Uterus (tissue), 4 donors: ENCODE data around the gene NAMPT. TPM values are rescaled to one million over a fixed set of nuclear protein-coding genes. Genes with fewer than 3 reads are reported as not detected.

ENCODE experiments used
- DNase-seq, 2 donors: peaks; one replicate each; pipeline ENCODE4 v3.0.0-alpha.2; 2019 to 2020
- H3K27ac ChIP-seq, 2 donors: fragments of 200-600 bp; sonication (generic); 1 replicate in 1 of 2; 2 replicates in 1 of 2; pipeline ENCODE4 v1.5.1; 2016 to 2018
- H3K27me3 ChIP-seq, 2 donors: fragments of 200-600 bp; sonication (generic); one replicate each; pipeline ENCODE4 v1.5.1; 2018 to 2019; ENCODE audit warnings: control low read depth in 1 of 2
- H3K36me3 ChIP-seq, 2 donors: fragments of 200-600 bp; sonication (generic); one replicate each; pipeline ENCODE4 v1.5.1; 2019; ENCODE audit warnings: control low read depth in 1 of 2
- H3K4me1 ChIP-seq, 2 donors: fragments of 200-600 bp; sonication (generic); one replicate each; pipeline ENCODE4 v1.5.1; 2018 to 2019; ENCODE audit warnings: control low read depth in 1 of 2
- H3K4me3 ChIP-seq, 2 donors: fragments of 200-600 bp; sonication (generic); 1 replicate in 1 of 2; 2 replicates in 1 of 2; pipeline ENCODE4 v1.5.1; 2018 to 2019; ENCODE audit warnings: mild to moderate bottlenecking in 1 of 2
- H3K9me3 ChIP-seq, 2 donors: fragments of 200-600 bp; sonication (generic); one replicate each; pipeline ENCODE4 v1.5.1; 2019; ENCODE audit warnings: control low read depth in 1 of 2
- POLR2A ChIP-seq, 2 donors: fragments of 450-650 bp; IDR thresholded peaks; one replicate each; pipeline ENCODE4 v1.6.1; 2016; ENCODE audit warnings: antibody characterized with exemption in 2 of 2, mild to moderate bottlenecking in 1 of 2, moderate library complexity in 1 of 2
- intact Hi-C: fragments of 100-400 bp; cut with DNase I; formaldehyde crosslinking; loops from one replicate; pipeline ENCODE4 v1.15.1; 2023; ENCODE audit warnings: low total_unique reads
- total RNA-seq, 4 donors: library from RNA; depleted of rRNA in 3 of 4; stranded (reverse); fragments of >200 nt in 3 of 4; gene quantifications; one replicate each; pipeline versions ENCODE4 v1.1.0 to v1.2.4, GENCODE V29; 2014 to 2023
- TF ChIP-seq, protein P1 (sequence below), 4 experiments: fragments of 200-600 bp in 2 of 4; fragments of 450-650 bp in 2 of 4; sonication (generic) in 2 of 4; IDR thresholded peaks; one replicate each; pipeline ENCODE4 v1.5.1; 2016 to 2019; ENCODE audit warnings: antibody characterized with exemption in 4 of 4, mild to moderate bottlenecking in 2 of 4, moderate library complexity in 1 of 4
- donor health status: DM: yes; HTN: yes; CAD: no.

NAMPT gene
- total RNA-seq, 4 donors from 2014 or later, result 30.7 to 223 (median 84.1) TPM

DNA sequence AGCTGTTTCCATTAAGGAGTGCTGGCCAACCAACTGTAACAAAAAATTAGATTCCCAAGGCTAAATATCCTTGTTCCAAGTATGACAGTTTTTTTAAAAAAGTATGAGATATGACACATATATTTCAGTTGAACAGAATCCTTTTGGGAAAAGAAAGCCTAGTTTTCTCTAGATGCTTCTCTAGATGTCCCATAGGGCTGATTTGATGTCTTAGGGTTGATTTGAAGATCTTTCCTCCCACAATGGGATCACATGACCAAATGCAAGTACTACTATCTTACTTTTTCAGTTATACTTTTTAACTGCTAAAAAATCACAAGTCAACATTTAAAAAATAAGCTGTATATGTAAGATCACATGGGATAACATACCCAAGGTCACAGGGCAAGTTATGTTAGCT, 3.7 kb downstream of the NAMPT start:
- H3K4me3 ChIP-seq, result no peak overlapping the region
- H3K4me1 ChIP-seq, result no peaks in the 10 kb centered on the region
- no peaks in the 10 kb centered on the region for H3K9me3 ChIP-seq
- no peak for DNase-seq
- no peak overlapping the region for H3K27ac ChIP-seq
- H3K27me3 ChIP-seq, result no peaks in the 10 kb centered on the region
- intact Hi-C loops, result no loop called here
- TF ChIP-seq POLR2A (IDR thresholded peaks at IDR 0.05), result no peak
- TF ChIP-seq, protein P1, sequence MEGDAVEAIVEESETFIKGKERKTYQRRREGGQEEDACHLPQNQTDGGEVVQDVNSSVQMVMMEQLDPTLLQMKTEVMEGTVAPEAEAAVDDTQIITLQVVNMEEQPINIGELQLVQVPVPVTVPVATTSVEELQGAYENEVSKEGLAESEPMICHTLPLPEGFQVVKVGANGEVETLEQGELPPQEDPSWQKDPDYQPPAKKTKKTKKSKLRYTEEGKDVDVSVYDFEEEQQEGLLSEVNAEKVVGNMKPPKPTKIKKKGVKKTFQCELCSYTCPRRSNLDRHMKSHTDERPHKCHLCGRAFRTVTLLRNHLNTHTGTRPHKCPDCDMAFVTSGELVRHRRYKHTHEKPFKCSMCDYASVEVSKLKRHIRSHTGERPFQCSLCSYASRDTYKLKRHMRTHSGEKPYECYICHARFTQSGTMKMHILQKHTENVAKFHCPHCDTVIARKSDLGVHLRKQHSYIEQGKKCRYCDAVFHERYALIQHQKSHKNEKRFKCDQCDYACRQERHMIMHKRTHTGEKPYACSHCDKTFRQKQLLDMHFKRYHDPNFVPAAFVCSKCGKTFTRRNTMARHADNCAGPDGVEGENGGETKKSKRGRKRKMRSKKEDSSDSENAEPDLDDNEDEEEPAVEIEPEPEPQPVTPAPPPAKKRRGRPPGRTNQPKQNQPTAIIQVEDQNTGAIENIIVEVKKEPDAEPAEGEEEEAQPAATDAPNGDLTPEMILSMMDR (IDR thresholded peaks at IDR 0.05), result no peak
- no peaks in the 10 kb centered on the region for H3K36me3 ChIP-seq

DNA sequence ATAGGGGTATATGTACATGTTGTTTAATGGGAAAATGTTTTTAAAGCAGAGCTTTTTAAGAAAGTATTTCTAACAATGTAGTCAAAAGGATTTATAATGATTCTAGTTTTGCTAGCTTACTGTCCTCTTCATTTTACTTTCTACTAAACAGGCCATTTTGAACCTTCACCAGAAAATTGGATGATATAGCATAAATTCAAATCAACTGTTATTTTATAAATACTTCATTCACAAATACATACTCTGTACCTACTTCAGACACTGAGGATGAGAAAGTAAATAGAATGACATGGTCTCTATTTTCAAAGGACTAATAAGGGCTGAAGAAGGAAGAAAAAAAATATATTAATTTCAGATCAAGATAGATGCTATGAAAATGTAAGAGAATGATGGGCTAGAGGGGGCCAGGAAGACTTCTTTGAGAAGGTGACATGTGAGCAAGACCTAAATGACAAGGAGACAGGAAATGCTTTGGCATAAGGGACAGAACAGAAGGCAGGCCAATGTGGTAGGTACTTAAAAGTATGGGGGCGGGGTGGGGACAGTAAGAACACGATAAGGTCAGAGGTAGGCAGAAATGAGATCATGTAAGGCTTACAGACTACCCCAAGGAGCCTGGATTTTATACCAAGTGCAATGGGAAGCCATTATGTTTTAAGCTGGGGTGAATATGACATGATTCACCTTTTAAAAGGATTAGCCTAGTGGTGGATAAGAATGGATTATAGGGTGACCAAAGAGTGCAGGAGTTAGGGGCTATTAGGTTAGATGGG, 5.2 kb downstream of the NAMPT start:
- no peaks in the 10 kb centered on the region for H3K36me3 ChIP-seq
- no peaks in the 10 kb centered on the region for H3K9me3 ChIP-seq
- H3K27me3 ChIP-seq, result no peaks in the 10 kb centered on the region
- H3K4me3 ChIP-seq, result no peak overlapping the region
- no peak for DNase-seq
- TF ChIP-seq POLR2A (IDR thresholded peaks at IDR 0.05), result no peak
- TF ChIP-seq, protein P1 (IDR thresholded peaks at IDR 0.05), result no peak
- no peaks in the 10 kb centered on the region for H3K4me1 ChIP-seq
- no peak overlapping the region for H3K27ac ChIP-seq
- intact Hi-C loops, result no loop called here

DNA sequence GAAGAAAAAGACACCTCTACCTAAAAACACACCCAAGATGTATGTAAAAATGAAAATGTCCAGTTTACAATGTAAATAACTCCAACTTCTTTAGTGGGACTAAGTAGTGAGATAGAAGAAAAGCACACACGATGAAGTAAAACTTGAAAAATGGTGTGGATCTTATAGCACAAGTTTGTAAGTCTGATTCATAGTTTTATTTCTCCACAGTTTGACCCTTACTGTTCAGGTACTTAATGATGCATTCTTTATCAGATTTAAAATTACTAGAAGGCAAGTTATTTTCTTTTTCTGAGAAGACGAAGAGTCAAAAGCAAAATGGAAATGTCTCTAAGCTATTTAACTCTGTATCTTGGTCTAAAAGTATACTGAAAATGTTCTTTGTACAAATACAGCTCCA, 6.1 kb downstream of the NAMPT start:
- H3K9me3 ChIP-seq, result no peaks in the 10 kb centered on the region
- H3K4me1 ChIP-seq, result no peaks in the 10 kb centered on the region
- DNase-seq, result no peak
- intact Hi-C loops, result no loop called here
- no peak overlapping the region for H3K4me3 ChIP-seq
- no peaks in the 10 kb centered on the region for H3K36me3 ChIP-seq
- TF ChIP-seq POLR2A (IDR thresholded peaks at IDR 0.05), result no peak
- TF ChIP-seq, protein P1 (IDR thresholded peaks at IDR 0.05), result no peak
- no peaks in the 10 kb centered on the region for H3K27me3 ChIP-seq
- no peak overlapping the region for H3K27ac ChIP-seq

DNA sequence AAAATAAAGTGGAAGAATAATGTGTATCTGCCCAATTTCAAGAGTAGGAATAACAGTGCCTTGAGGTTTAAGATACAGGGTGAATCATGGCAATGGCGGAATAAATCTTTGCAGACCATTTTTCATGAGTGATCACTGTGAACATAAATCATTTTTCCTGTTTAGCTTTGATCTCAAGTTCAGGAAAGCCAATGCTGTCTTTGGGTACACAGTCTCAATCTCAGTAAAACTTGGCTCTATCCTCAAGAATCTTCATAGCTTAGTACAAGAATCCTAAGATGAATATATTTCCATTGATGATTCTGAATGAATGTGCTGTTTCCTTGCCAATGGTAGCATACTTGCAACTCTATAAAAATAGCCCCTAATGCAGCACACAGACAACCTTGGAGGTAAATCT, 6.8 kb downstream of the NAMPT start:
- no peak overlapping the region for H3K4me3 ChIP-seq
- intact Hi-C loops, result no loop called here
- no peak overlapping the region for H3K27ac ChIP-seq
- no peaks in the 10 kb centered on the region for H3K36me3 ChIP-seq
- no peaks in the 10 kb centered on the region for H3K27me3 ChIP-seq
- TF ChIP-seq POLR2A (IDR thresholded peaks at IDR 0.05), result no peak
- TF ChIP-seq, protein P1 (IDR thresholded peaks at IDR 0.05), result no peak
- no peaks in the 10 kb centered on the region for H3K4me1 ChIP-seq
- no peak for DNase-seq
- no peaks in the 10 kb centered on the region for H3K9me3 ChIP-seq

DNA sequence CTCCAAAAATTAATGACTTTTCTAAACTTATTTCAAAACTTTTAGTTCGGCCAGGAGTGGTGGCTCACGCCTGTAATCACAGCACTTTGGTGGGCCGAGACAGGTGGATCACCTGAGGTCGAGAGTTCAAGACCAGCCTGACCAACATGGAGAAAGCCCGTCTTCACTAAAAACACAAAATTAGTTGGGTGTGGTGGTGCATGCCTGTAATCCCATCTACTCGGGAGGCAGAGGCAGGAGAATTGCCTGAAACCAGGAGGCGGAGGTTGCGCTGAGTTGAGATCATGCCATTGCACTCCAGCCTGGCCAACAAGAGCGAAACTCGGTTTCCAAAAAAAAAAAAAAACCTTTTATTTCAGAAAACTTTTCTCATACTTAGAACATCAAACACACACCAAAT, 8.3 kb downstream of the NAMPT start:
- TF ChIP-seq POLR2A (IDR thresholded peaks at IDR 0.05), result no peak
- TF ChIP-seq, protein P1 (IDR thresholded peaks at IDR 0.05), result no peak
- no peaks in the 10 kb centered on the region for H3K4me1 ChIP-seq
- H3K4me3 ChIP-seq, result no peak overlapping the region
- intact Hi-C loops, result no loop called here
- H3K9me3 ChIP-seq, result no peaks in the 10 kb centered on the region
- no peaks in the 10 kb centered on the region for H3K27me3 ChIP-seq
- DNase-seq, result no peak
- H3K36me3 ChIP-seq, result no peaks in the 10 kb centered on the region
- no peak overlapping the region for H3K27ac ChIP-seq
